ENCODE measurements around the gene MAPK9.

DNA sequence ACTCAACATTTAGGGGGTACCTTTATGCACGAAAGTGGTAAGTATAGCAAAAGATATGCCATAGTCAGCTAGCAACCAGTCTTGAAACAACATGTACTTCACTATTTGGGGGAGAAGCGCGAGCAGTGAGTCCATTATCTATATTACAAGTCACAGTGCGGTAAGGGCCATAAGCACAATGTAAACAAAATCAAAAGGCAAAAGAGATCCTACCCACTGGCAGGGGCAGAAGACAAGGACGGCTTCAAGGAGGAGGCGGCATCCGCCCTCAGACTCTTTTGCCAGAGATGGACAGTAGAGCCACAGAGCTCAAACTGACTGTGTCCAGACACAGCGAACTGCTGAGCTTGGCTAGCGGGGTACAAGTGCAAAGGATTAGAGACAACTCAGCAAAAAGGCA lies 9.6 kb downstream of the MAPK9 start:
- TF ChIP-seq POLR2AphosphoS5 (IDR thresholded peaks at IDR 0.05; ENCODE audit: low read depth, low read length) (no peak), POLR2A (IDR thresholded peaks at IDR 0.05; ENCODE audit: low read depth, low read length) (no peak), PAX5 (IDR thresholded peaks at IDR 0.05; ENCODE audit: insufficient read depth, low read length, severe bottlenecking) (no peak)

Measured in GM12891 (cell line).